ENCODE measurements around the gene IGF2BP2. TPM values are rescaled to one million over a fixed set of nuclear protein-coding genes. Genes with fewer than 3 reads are reported as not detected.
"Not testable (repeated sequence)": the region's sequence is repeated elsewhere in the genome, so short reads cannot be mapped to it uniquely, and the experiment has no call there.

Gene IGF2BP2
- total RNA-seq, 2 donors from 2014 or later: 2.6 to 2.7 TPM

- H3K4me3 ChIP-seq: no peak overlapping the region
- H3K4me1 ChIP-seq (ENCODE audit: control insufficient read depth in 1 of 2, low read depth in 2 of 2): no peaks in the 10 kb centered on the region
- H3K9me3 ChIP-seq: no peaks in the 10 kb centered on the region
- no peak for DNase-seq (ENCODE audit: low spot score)
- ATAC-seq (ENCODE audit: insufficient number of reproducible peaks, low FRiP score, low read depth): no peak
- TF ChIP-seq CTCF (IDR thresholded peaks at IDR 0.05): no peak
- no peaks in the 10 kb centered on the region for H3K27me3 ChIP-seq (replicated peaks; ENCODE audit: insufficient read depth)
- no peak overlapping the region for H3K27ac ChIP-seq
- no peaks in the 10 kb centered on the region for H3K36me3 ChIP-seq
Measured at GRCh38 chr3:185843126-185843525, 18.3 kb upstream of the IGF2BP2 start.

GRCh38 chr3:185842241-185842640 lies 17.4 kb upstream of the IGF2BP2 start:
- no peak overlapping the region for H3K4me3 ChIP-seq
- DNase-seq (ENCODE audit: low spot score): no peak
- H3K27me3 ChIP-seq (replicated peaks; ENCODE audit: insufficient read depth): no peaks in the 10 kb centered on the region
- no peaks in the 10 kb centered on the region for H3K4me1 ChIP-seq (ENCODE audit: control insufficient read depth in 1 of 2, low read depth in 2 of 2)
- H3K36me3 ChIP-seq: no peaks in the 10 kb centered on the region
- no peak overlapping the region for H3K27ac ChIP-seq
- ATAC-seq (ENCODE audit: insufficient number of reproducible peaks, low FRiP score, low read depth): no peak
- TF ChIP-seq CTCF (IDR thresholded peaks at IDR 0.05): no peak
- H3K9me3 ChIP-seq: no peaks in the 10 kb centered on the region

GRCh38 chr3:185838417-185838989 lies 13.7 kb upstream of the IGF2BP2 start:
- H3K9me3 ChIP-seq; DNase-seq (ENCODE audit: low spot score); ATAC-seq (ENCODE audit: insufficient number of reproducible peaks, low FRiP score, low read depth); H3K4me3 ChIP-seq; H3K36me3 ChIP-seq; H3K27me3 ChIP-seq (replicated peaks; ENCODE audit: insufficient read depth); H3K4me1 ChIP-seq (ENCODE audit: control insufficient read depth in 1 of 2, low read depth in 2 of 2); H3K27ac ChIP-seq: not testable (repeated sequence)

- H3K9me3 ChIP-seq: no peaks in the 10 kb centered on the region
- H3K36me3 ChIP-seq: no peaks in the 10 kb centered on the region
- DNase-seq (ENCODE audit: low spot score): no peak
- TF ChIP-seq CTCF (IDR thresholded peaks at IDR 0.05): no peak
- H3K4me1 ChIP-seq (ENCODE audit: control insufficient read depth in 1 of 2, low read depth in 2 of 2): no peaks in the 10 kb centered on the region
- H3K27me3 ChIP-seq (replicated peaks; ENCODE audit: insufficient read depth): no peaks in the 10 kb centered on the region
- ATAC-seq (ENCODE audit: insufficient number of reproducible peaks, low FRiP score, low read depth): no peak
- H3K4me3 ChIP-seq: no peak overlapping the region
- H3K27ac ChIP-seq: no peak overlapping the region
Measured at GRCh38 chr3:185837414-185837813, 12.6 kb upstream of the IGF2BP2 start.

DNA sequence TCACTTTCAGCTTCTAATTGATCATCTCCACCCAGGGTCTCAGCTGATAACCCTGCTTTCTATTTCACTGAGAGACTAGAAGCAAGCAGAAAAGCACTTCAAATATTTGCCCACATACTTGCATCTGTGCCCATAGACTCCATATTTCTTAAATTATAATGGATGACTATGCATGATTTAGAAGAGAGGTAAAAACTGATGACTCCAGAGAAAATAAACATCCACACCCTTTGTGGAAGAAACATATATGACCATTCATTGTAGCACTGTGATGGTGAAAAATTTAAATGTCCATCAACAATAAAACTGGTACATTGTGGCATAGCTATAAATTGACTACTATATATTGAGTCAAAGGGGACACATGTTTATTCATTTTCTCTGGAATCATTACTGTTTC lies 7.1 kb upstream of the IGF2BP2 start:
- no peak for ATAC-seq (ENCODE audit: insufficient number of reproducible peaks, low FRiP score, low read depth)
- H3K36me3 ChIP-seq: no peaks in the 10 kb centered on the region
- peaks cover 5% of the 10 kb centered on the region for H3K27me3 ChIP-seq (replicated peaks; ENCODE audit: insufficient read depth)
- no peak for TF ChIP-seq CTCF (IDR thresholded peaks at IDR 0.05)
- no peak for DNase-seq (ENCODE audit: low spot score)
- no peaks in the 10 kb centered on the region for H3K4me1 ChIP-seq (ENCODE audit: control insufficient read depth in 1 of 2, low read depth in 2 of 2)
- no peak overlapping the region for H3K4me3 ChIP-seq
- H3K27ac ChIP-seq: no peak overlapping the region
- no peaks in the 10 kb centered on the region for H3K9me3 ChIP-seq

- Histone ChIP-seq H3K4me1 (ENCODE audit: control insufficient read depth in 1 of 2, low read depth in 2 of 2) (peaks cover 0 to 1% of the 10 kb centered on the region in 2 donors), H3K4me3 (no peak overlapping the region), H3K27me3 (replicated peaks; ENCODE audit: insufficient read depth) (peaks cover 8% of the 10 kb centered on the region), H3K36me3 (no peaks in the 10 kb centered on the region), H3K9me3 (no peaks in the 10 kb centered on the region), H3K27ac (no peak overlapping the region)
- TF ChIP-seq CTCF (IDR thresholded peaks at IDR 0.05): no peak
- DNase-seq (ENCODE audit: low spot score) (no peak), ATAC-seq (ENCODE audit: insufficient number of reproducible peaks, low FRiP score, low read depth) (no peak)
Measured at GRCh38 chr3:185831195-185831594, 6.4 kb upstream of the IGF2BP2 start.

All from thoracic aorta (tissue), 2 donors.